OCI-LY1 (cell line): ENCODE data around the gene EXPH5.

Experiments used
- CTCF ChIP-seq: fragments of 200-600 bp; sonication (generic), shearing (Covaris generic); IDR thresholded peaks from 2 replicates; pipeline ENCODE4 v1.5.1; 2017; ENCODE audit warnings: mild to moderate bottlenecking, antibody characterized with exemption, low read length, moderate library complexity, mixed read lengths
- EZH2 ChIP-seq: fragments of 200-600 bp; sonication (generic), shearing (Covaris generic); IDR thresholded peaks from 2 replicates; pipeline ENCODE4 v1.8.0; 2017; ENCODE audit warnings: borderline replicate concordance, mixed run types, mild to moderate bottlenecking, antibody characterized with exemption, low read length, moderate library complexity, mixed read lengths

GRCh38 chr11:108606070-108606469, 12.5 kb upstream of the EXPH5 start:
- TF ChIP-seq CTCF: no peak
- TF ChIP-seq EZH2: no peak
